HG03097 (cell line): Measurements from ENCODE around the gene SLC38A10.
"Not testable (repeated sequence)": the region's sequence is repeated elsewhere in the genome, so short reads cannot be mapped to it uniquely, and the experiment has no call there.

ENCODE experiments used
- ATAC-seq: cut with Tn5 transposase; IDR thresholded peaks from one replicate; pipeline ENCODE4 v1.9.1; 2021; ENCODE audit not compliant: unreplicated experiment, low FRiP score

The SLC38A10 gene

DNA sequence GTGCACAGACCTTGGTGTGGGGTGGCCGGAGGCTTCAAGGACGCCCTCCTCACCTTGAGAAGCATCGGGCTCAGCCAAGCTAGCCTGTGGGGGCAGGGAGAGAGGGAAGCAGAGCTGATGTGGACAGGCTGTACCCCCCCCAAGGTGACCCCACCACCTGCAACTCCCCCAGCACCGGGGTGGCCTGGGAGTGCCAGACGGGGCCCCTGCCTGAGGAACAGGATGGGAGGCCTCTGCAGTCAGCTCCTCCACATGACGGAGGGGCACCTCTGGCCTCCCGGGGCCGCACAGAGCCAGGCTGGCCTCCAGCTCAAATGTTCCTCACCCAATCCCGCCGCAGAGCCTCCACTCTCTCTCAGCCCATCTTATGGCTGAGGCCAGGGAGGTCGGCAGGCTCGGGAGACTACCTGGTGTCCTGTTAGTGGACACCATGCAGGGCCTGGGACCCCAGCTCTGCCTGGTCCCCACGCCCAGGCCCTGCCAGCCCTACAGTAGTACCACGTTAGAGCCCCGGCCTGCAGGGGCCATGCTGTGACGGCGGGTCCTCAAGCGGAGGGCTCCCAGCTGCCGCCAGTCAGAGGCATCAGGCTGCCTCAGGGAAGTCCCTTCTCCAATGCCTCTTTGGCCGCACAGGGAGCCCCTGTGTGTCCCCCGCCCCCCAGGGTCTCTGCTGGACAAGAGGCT lies 19.4 kb upstream of the SLC38A10 start:
- no peak for ATAC-seq

DNA sequence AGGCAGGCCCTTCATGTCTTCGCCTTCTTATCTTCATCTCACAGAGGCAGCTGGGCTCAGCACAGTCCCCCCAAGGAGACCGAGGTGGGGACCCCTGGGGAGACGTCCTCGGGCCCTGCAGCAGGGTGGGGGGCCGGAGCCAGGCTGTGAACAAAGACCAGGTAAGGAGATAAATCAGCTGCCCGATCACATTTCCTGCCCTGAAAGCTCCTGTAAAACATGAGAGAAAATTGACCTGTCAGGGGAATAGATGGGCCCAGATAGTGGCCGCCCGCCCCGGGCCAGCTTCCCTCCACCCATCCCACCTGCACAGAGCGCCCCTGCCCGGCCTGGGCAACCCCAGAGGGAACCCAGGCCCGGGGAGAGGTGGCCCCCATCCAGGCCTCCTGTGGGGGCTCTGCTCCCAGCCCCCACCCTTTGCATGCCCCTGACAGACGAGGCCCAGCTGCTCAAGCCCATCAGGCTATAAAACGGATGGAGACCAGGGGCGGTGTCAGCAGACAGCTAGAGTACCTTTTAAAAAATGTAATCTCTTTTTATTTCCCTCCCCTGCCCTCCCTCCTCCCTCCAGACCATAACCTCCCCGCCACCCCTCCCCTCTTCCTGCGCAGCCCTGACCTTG lies 18.8 kb upstream of the SLC38A10 start:
- no peak for ATAC-seq

DNA sequence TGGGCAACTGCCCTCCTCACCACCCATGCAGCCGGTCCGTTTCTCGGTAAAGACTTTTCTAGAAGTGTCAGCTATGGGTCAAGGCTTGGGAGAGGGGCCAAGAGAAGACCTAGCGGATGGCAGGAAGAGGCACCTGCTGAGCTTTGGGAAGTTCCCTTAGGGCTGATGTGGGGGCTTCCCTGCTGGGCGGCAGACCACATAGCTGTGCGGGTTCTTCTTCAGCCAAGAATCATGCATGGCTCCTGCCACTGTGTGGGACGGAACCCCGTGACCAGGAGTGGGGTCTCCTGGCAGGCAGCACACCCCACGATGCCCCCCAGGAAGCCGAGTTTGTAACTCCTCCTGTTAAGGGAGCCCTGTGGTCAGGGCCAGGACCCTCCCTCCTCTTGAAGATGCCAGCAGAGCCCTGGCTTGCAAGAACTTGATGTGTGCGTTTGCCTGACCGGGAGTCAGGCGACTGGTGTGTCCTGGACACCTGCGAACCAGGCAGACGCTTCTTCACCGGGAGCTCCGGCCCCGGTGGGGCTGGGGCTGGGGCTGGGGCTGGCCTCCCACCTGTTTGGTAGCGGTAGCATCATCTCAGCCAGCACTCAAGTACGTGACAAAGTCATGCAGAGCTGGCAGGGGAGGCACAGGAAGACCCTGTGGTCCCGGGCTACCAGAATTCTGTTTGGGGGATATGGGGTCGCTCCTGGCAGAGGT lies 17.7 kb upstream of the SLC38A10 start:
- ATAC-seq, result no peak

DNA sequence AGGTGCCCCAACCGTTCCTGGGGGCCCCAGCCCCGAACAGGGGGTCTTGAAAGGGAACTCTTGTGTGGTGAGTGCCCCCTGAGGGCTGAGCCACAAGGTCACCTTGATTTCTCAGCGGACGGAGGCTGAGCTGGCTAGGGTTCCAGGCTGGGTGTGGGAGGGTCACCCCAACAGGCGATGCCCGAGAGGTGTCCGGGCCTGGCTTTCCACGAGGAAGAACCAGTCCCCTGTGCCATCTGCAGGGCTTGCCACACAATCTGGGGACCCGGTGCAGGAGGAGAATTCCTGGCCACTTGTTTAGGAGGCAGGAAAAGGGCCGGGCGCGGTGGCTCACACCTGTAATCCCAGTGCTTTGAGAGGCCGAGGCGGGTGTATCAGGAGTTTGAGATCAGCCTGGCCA lies 16.8 kb upstream of the SLC38A10 start:
- ATAC-seq, result no peak

DNA sequence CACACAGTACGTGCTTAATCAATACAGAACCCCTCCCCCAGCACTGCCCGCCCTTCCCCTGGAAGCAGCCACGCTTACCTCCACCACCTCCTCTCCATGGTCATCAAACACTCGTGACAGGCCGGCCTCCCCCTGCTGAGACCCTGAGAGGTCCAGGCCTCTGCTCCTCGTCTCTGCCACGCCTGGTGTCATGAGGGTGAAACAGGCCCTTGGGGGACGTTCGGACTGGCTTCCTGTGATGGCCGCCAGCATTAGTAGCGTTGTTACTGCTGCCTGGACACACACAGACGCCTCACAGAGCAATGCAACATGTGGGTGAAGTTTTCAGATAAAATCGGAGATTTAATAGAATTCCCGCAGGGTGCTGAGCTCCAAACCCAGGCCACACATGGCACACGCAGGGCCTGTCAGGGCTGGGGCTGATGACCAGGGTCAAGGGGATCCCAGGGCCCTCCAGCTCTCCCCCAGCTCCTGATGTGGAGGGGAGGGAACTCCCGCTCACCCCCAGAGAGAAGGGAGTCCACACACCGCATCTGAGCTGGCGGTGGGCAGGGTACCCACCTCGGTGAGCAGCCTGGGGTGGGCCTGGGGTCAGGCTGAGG lies 15.9 kb upstream of the SLC38A10 start:
- ATAC-seq, result no peak

DNA sequence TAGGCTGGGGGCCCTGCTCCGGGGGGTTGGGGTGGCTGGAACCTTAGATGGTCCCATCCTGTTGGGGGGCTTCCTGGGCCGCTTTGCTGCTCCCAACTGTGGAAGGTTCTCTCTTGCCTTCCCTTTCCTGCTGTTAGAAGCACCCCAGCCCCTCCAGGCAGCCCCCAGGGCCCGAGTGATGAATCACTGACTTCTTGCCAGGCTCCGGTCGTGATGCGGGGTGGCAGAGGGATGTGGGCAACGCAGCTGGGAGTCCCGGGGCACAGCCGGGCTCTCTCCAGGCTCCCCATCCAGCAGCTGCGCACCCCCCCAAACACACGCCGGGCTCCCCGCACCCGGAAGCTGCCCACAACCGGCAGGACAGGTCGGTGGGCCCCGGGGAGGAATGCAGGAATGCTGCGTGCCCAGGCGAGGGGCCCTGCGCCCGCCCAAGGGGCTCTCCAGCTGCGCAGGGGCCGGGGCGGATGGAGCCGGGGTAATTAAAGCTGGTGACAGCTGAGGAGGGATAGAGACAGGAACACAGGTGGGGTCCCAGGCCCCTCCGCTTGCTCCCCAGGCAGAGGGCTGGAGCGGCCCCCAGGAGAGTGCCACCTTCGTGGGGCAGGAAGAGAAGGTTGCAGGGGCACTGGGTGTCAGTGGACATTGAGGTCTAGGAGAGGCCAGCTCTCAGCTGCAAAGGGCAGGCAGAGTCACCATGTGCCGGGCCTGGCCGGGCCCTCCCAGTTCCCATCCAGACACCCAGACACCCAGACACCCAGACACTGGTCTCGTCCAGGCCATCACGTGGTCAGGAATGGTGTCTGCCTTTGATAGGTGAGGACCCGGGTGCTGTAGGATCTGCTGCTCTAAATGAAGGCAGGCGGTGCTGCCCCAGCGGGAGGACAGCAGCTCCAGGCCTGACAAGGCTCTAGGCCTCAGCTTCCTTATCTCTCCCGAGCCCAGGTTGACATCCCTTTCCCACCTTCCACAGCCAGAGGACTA lies 15.0 kb upstream of the SLC38A10 start:
- ATAC-seq, result no peak

DNA sequence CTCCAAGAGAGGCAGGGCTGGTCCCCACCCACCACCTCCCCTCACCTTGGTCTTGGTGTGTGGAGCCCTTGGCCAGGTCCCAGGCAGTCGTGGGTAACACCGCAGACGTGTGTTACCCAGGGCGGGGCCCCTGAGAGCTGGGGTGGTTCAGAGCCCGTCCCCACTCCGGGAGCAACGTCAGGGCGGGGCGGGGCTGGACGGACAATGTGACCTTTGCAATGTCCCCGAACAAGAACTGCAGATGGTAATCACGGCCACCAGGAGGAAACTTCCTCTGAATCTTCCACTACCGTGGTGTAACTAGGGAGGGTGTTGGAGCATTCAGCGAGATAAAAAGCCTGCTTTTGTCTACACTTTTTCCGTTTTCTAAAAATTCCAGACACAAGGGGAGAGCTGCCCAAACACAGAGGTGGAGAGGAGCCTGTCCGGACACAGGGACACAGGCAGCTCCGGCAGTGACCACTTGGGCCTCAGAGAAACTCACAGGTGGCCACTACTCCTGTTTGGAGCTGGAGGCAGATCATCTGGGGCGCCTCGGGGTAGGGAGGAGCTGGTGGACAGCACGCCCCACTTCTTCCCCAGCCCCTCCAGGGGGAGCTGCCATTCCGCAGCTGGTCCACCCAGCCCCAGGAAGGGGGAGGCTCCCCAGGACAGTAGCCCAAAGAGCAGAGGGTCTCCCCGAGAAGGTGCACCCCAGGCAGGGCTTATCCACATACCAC lies 14.2 kb upstream of the SLC38A10 start:
- ATAC-seq, result no peak

DNA sequence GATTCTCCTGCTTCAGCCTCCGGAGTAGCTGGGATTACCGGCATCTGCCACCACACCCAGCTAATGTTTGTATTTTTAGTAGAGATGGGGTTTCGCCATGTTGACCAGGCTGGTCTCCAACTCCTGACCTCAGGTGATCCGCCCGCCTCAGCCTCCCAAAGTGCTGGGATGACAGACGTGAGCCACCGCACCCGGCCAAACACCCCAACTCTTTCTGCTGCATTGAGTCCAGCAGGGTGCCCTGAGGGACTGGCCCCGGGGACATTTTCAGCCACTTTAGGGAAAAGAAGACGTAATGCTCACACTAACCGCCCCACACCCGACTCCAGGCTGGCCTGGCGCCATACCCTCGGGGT lies 13.7 kb upstream of the SLC38A10 start:
- not testable (repeated sequence) for ATAC-seq

DNA sequence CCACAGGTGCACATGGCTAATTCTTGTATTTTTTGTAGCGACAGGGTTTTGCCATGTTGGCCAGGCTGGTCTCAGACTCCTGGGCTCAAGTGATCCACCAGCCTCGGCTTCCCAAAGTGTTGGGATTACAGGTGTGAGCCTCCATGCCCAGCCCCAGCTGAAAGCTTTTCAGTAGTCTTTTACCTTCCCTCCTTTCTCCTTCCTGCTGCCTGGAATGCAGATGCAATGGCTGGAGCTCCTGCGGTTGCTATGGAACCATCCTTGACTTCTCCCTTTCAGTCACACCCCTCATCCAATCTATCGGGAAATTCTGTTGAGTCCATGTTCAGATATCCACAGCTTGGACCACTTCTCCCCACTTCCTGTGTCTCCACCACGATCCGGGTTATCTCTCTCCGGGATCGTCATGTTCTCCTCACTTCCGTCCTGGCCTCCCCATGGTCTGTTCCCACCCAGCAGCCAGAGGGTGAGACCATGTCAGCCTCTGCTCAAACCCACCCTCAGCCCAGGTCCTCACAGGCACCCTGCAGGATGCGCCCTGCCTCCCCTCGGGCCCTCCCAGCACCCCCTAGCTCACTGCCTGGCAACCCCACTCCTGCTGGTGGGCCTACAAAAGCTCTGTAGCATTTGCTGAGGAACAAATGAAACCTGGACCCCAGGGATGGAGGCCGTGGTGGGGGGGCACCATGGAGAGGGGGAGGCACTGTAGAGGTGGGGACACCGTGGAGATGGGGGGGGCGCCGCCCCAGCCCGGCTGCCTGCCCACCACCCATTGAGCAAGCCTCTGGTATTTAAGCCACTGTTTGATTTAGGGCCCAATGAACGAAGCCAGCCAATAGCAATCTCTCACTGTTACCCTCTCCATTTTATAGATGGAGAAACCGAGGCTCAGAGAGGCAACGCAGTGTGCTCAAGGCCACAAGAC lies 12.8 kb upstream of the SLC38A10 start:
- no peak for ATAC-seq

DNA sequence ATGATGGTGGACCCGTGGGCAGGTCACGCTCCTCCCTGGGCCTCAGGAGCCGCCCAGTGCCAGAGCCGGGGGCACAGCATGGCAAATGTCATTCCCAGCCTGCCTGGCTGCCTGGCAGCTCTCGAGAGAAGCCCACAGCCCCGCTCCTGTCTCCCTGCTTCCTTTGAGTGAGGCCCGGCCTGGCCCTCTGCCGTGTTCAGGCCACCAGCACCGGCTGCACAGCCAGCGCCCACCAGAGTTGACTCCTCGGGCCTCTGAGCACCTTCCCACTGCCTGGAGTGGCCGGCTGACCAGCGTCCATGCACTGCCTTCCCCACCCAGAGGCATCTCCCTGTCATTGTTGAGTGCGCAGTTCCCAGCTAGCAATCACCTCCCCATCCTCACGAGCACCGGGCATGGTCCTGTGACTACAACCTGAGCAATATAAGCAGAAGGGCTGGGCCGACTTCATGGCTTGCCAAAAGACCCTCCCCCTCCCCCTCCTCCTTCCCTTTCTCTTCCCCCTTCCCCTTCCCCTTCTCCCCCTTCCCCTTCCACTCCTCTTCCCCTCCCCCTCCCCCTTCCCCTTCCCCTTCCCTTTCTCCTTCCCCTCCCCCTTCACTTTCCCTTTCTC lies 11.9 kb upstream of the SLC38A10 start:
- no peak for ATAC-seq

DNA sequence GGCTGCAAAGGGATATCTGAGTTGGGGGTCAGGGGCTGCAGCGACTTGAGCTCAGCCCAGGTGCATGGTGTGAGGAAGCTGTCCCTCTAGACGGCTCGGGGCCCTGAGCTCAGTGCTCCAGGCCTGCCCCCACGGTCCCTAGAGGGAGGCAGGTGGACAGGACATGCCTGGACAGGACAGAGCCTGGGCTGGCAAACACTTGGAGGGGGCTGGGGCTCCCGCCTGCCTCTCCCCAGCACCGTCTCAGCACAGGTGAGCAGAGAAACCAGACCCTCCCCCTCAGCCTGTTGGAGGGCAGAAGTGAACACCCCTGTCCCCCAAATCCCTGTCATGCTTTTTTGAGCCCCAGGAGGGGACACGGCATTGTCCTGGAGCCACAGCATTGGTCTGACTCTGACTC lies 11.4 kb upstream of the SLC38A10 start:
- ATAC-seq, result no peak

DNA sequence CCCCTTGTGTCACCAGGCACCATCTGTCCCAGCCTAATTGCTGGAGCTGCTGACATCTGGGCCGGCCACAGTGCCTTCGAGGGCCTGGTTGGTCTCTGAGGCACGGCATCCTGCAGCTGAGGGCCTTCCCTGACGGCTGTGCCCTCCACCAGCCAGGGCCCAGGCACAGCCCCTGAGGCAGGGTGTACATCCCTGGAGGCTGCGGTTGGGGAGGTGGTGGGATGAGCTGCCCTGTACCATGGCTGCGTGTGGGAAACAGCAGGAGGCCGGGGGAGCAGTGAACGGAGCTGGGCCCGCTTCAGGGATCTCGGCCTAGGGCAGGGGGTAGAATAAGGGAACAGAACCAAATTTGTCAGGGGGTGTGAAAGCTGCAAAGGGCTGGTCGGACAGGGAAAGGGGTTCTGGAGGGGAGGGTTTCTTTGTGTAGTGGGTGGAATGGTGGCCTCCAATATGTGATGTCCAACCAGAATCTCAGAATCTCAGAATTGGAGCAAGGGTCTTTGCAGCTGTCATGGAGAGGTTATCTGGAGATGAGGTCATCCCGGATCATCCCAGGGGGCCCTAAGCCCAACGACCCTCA lies 10.0 kb upstream of the SLC38A10 start:
- no peak for ATAC-seq

DNA sequence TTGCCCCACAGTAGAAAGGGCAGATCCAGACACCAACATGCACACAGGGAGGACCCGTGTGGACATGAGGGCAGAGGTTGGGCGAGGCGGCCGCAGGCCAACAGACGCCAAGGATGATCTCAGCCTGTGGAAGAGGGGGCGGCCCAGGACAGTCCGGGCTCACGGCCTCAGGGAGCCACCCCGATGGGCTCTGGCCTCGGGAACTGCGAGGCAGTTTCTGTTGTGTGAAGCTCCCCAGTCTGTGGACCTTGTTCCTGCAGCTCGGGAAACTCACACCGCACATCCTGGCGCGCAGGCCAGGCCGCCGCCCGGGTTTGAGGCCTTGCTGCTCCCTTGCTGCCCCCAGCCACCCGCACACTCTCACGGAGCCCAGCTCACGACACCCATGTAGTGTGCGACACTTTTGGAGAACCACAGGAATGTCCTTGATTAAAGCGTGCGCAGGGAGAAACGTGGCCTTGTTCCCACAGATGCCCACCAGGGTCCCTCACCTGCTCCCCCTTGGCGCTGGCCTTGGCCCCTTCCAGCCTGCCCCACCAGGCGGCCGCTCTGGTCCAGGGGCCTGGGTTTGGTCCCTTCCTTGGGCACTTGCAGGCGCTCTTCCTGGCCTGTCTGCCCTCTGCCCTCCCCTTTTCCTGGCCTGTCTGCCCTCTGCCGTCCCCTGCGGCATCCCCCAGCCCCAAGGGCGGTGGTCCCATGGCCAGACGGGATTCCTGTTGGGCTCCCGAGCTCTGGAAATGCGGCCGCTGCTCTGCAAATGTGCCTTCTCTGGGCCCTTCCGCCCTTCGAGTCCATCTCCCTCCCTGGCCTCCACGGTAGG lies 9.3 kb upstream of the SLC38A10 start:
- ATAC-seq, result no peak

DNA sequence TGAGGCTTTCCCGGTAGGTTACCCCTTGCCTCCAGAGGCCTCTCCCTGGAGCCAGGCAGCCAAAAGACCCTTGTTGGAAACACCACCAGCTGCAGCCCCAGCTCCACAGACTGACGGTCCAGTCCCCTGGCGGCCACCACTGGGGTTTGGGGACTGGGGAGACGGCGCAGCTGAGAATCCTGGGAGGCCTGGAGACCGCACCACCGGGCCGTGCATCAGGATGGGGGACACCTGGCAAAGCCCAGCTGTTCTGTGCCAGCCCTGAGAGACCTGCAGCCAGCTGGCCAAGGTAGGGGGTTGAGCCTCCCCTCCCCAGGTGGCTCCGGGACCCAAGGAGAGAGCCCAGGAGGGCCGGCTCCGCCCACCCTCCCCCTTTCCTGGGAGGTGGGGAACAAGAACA lies 8.3 kb upstream of the SLC38A10 start:
- no peak for ATAC-seq

DNA sequence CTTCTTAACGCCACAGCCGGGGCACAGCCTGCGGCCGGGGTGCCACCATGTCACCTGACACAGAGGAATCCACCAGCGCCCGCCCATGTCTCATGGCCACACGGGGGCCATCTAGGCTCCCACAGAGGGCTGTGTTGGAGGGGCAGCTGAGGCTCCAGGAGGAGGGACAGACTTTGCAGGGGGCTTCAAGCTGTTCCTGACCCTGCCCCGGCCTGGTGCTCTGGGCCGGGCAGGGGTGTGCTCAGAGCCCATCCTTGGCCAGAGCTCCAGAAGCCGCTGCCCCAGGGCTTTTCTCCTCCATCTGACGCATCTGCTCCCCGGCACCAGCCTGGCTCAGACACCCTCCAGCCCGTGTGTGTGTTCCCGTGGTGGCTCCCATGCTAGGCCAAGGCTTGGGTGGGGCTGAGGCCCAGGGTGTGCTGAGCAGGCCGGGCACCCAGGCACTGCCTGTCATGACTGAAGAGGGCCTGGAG lies 7.8 kb upstream of the SLC38A10 start:
- no peak for ATAC-seq

DNA sequence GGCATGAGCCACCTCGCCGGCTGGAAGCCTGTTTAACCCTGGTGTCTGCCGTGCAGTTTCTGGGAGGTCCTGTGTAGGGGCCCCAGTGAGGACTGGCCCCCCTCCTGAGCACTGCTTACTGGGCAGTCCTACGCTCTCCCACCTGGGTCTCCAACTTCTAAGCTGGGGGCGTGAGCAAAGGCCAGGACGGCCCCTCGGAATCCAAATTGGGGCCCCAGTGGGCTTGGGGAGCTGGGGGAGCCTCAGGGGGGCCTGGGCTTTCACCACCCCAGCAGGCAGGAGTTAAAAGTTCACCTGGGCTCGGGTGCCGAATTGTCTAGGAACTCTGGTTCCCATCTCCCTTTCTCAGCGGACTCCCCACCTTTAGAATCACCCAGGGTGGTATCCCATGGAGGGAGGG lies 7.2 kb upstream of the SLC38A10 start:
- ATAC-seq, result no peak
